ENCODE measurements around the gene RAD51B.

RAD51B gene

DNA sequence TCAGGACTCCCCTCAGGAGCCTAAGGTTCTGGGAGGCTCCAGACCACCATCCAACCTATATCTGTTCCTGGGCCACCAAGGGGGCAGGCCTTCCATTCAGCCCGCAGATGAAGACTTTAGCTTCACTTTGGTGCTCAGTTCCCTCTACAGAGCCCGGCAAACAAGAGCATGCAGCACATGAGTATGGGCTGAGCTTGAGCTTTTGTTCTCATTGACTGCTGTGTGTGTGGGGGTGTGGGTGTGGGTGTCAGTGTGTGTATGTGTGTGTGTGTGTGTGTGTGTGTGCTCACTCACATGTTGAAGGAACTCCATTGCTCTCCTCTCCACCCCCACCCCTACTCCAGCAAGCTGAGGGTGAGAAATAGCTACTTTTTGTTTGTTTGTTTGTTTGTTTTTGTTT lies 754.1 kb downstream of the RAD51B start:
- no peak overlapping the region for H3K4me3 ChIP-seq (ENCODE audit: low read depth, low read length)
- in situ Hi-C loops (cut with HindIII; ENCODE audit: low pct_ligation_motif_present, low sequenced_read_pairs): no loop called here
- TF ChIP-seq, protein P1, sequence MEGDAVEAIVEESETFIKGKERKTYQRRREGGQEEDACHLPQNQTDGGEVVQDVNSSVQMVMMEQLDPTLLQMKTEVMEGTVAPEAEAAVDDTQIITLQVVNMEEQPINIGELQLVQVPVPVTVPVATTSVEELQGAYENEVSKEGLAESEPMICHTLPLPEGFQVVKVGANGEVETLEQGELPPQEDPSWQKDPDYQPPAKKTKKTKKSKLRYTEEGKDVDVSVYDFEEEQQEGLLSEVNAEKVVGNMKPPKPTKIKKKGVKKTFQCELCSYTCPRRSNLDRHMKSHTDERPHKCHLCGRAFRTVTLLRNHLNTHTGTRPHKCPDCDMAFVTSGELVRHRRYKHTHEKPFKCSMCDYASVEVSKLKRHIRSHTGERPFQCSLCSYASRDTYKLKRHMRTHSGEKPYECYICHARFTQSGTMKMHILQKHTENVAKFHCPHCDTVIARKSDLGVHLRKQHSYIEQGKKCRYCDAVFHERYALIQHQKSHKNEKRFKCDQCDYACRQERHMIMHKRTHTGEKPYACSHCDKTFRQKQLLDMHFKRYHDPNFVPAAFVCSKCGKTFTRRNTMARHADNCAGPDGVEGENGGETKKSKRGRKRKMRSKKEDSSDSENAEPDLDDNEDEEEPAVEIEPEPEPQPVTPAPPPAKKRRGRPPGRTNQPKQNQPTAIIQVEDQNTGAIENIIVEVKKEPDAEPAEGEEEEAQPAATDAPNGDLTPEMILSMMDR (IDR thresholded peaks at IDR 0.05; ENCODE audit: low read depth, low read length, missing control alignments): no peak

DNA sequence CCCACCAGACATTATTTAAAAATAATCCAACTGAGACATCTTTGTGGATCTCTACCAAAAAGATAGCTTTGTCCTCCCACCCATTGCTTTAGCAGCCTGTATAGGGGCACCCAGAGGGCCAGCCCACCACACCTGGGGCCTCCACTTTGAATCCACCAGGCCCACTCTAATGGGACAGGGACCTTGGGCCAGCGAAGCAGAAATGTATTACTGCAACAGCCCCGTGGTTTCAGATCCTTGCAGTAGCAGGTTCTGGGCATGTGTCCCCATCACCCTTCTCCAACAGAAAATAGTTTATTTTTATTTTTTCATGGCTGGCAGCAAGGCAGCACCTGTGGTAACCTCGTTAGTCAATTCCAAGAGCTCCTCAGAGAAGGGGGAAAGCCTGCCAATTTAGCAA lies 754.9 kb downstream of the RAD51B start:
- in situ Hi-C loops (cut with HindIII; ENCODE audit: low pct_ligation_motif_present, low sequenced_read_pairs): no loop called here
- TF ChIP-seq, protein P1 (IDR thresholded peaks at IDR 0.05; ENCODE audit: low read depth, low read length, missing control alignments): no peak
- no peak overlapping the region for H3K27ac ChIP-seq

More for the DNA sequence above, 754.1 kb downstream of the RAD51B start:
- no peaks in the 10 kb centered on the region for H3K36me3 ChIP-seq (replicated peaks)
- DNase-seq: no peak
- no peaks in the 10 kb centered on the region for H3K27me3 ChIP-seq (replicated peaks)
- H3K27ac ChIP-seq: no peak overlapping the region

DNA sequence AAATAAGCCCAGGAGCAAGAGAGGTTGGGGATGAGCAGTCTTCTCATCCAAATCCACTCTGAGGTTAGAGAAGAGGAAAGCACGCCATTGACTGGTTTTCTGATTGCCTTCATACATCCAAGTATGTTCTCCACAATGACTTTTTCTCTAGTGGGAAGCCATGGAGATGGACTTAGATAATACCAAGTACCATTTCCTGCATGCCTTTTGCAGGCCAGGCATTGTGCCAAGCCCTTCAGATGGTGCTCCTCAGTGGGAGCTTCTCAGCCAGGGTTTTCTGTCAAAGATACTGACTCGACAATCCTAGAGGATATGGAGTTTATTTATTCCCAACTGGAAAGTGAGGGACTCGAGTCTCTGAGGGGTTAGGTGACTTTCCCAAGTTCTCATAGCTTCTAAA lies 755.3 kb downstream of the RAD51B start:
- no peak for DNase-seq
- Histone ChIP-seq H3K36me3 (replicated peaks) (no peaks in the 10 kb centered on the region), H3K27me3 (replicated peaks) (no peaks in the 10 kb centered on the region), H3K4me3 (ENCODE audit: low read depth, low read length) (no peak overlapping the region), H3K27ac (no peak overlapping the region)
- TF ChIP-seq, protein P1 (IDR thresholded peaks at IDR 0.05; ENCODE audit: low read depth, low read length, missing control alignments): no peak
- in situ Hi-C loops (cut with HindIII; ENCODE audit: low pct_ligation_motif_present, low sequenced_read_pairs): no loop called here

More for the DNA sequence above, 754.9 kb downstream of the RAD51B start:
- H3K4me3 ChIP-seq (ENCODE audit: low read depth, low read length): no peak overlapping the region
- no peaks in the 10 kb centered on the region for H3K27me3 ChIP-seq (replicated peaks)
- H3K36me3 ChIP-seq (replicated peaks): no peaks in the 10 kb centered on the region
- DNase-seq: no peak

DNA sequence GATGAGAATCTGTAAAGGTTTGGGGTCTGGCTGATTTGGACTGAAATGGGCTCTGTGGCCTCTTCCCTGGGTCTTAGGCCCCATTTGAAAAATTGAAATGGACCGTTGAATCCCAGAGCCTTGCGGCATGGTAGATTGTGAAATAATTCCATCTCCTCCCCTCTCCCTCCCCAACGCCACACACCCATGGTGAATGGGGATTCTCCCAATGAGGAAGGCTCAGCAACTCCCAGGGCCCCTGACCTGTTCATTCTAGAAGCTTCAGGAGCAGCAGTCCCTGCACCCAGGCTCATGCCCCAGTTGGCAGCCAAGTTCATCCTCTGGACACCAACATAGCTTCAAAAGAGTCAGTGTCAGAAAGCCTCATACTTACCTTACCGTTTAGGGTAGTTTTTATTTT lies 755.8 kb downstream of the RAD51B start:
- no peak overlapping the region for H3K27ac ChIP-seq
- no peaks in the 10 kb centered on the region for H3K27me3 ChIP-seq (replicated peaks)
- TF ChIP-seq, protein P1 (IDR thresholded peaks at IDR 0.05; ENCODE audit: low read depth, low read length, missing control alignments): no peak
- no peak overlapping the region for H3K4me3 ChIP-seq (ENCODE audit: low read depth, low read length)
- H3K36me3 ChIP-seq (replicated peaks): no peaks in the 10 kb centered on the region
- in situ Hi-C loops (cut with HindIII; ENCODE audit: low pct_ligation_motif_present, low sequenced_read_pairs): no loop called here
- no peak for DNase-seq

DNA sequence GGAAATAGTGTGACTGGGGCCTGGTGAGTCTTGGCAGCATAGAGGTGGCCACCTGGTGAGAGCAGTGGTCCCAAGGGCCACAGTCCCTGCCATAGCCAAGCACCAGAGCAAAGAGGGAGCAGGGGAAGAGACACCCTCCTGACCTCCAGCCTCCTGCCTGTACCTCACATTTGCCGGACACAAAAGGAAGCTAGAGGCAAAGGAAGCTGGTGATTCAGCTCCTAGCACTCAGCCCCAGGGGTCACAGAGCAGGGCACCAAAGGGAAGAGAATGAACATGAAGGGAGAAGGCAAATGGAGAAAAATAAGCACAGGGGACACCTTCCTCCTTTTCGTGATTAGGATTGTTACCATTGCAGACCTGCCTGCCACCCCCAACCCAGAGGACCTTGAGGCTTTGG lies 756.5 kb downstream of the RAD51B start:
- Histone ChIP-seq H3K27ac (peak overlapping the region; percentile 1), H3K4me3 (ENCODE audit: low read depth, low read length) (no peak overlapping the region)
- TF ChIP-seq, protein P1 (IDR thresholded peaks at IDR 0.05; ENCODE audit: low read depth, low read length, missing control alignments): no peak

DNA sequence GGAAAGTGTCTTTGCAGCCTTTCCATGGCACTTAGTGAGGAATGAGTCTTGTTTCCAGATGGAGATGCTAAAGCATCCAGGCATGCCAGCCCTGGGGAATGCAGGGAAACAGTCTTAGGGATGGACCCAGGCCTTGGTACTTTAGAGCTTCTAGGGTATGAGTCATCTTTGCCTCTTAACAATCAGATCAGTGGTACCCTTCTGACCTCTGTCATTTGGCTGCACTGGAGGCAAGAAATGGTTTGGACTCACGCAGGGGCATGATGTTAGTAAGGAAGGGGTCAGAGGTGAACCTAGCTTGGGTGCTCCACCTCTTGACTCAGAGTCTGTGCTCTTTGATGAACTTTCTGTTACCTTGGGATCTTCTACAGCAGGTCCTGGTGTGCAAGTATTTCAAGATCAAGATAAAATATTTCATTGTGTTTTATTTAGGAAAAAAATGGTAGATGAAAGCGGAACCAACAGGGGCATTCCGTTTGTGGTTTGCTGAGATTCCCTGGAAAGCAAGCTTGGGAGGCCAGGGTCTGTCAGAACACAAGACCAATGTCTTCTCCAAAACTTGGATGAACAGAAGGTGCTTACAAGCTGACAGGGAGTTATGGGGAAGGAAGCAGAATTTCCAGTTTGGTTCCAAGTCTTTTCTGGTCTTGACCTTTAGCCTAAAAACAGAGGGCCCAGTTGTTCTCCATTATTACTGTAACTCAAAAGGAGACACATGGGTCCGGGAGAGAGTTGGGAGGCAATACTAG lies 757.1 kb downstream of the RAD51B start:
- TF ChIP-seq, protein P1 (IDR thresholded peaks at IDR 0.05; ENCODE audit: low read depth, low read length, missing control alignments): no peak
- Histone ChIP-seq H3K27me3 (replicated peaks) (no peaks in the 10 kb centered on the region), H3K4me3 (ENCODE audit: low read depth, low read length) (no peak overlapping the region), H3K27ac (peak overlapping the region; percentile 87), H3K36me3 (replicated peaks) (no peaks in the 10 kb centered on the region)
- in situ Hi-C loops (cut with HindIII; ENCODE audit: low pct_ligation_motif_present, low sequenced_read_pairs): no loop called here
- peak; percentile 20 for DNase-seq

More for the DNA sequence above, 756.5 kb downstream of the RAD51B start:
- H3K27me3 ChIP-seq (replicated peaks): no peaks in the 10 kb centered on the region
- H3K36me3 ChIP-seq (replicated peaks): no peaks in the 10 kb centered on the region
- in situ Hi-C loops (cut with HindIII; ENCODE audit: low pct_ligation_motif_present, low sequenced_read_pairs): no loop called here
- no peak for DNase-seq
